GM21528 (cell line): ENCODE results near the gene DCN.
"Not testable (repeated sequence)": the region's sequence is repeated elsewhere in the genome, so short reads cannot be mapped to it uniquely, and the experiment has no call there.

Experiments
- ATAC-seq: cut with Tn5 transposase; IDR thresholded peaks from one replicate; pipeline ENCODE4 v1.9.1; 2021; ENCODE audit warnings: mild to moderate bottlenecking, moderate library complexity; ENCODE audit not compliant: unreplicated experiment, low FRiP score

Gene DCN, protein sequence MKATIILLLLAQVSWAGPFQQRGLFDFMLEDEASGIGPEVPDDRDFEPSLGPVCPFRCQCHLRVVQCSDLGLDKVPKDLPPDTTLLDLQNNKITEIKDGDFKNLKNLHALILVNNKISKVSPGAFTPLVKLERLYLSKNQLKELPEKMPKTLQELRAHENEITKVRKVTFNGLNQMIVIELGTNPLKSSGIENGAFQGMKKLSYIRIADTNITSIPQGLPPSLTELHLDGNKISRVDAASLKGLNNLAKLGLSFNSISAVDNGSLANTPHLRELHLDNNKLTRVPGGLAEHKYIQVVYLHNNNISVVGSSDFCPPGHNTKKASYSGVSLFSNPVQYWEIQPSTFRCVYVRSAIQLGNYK

DNA sequence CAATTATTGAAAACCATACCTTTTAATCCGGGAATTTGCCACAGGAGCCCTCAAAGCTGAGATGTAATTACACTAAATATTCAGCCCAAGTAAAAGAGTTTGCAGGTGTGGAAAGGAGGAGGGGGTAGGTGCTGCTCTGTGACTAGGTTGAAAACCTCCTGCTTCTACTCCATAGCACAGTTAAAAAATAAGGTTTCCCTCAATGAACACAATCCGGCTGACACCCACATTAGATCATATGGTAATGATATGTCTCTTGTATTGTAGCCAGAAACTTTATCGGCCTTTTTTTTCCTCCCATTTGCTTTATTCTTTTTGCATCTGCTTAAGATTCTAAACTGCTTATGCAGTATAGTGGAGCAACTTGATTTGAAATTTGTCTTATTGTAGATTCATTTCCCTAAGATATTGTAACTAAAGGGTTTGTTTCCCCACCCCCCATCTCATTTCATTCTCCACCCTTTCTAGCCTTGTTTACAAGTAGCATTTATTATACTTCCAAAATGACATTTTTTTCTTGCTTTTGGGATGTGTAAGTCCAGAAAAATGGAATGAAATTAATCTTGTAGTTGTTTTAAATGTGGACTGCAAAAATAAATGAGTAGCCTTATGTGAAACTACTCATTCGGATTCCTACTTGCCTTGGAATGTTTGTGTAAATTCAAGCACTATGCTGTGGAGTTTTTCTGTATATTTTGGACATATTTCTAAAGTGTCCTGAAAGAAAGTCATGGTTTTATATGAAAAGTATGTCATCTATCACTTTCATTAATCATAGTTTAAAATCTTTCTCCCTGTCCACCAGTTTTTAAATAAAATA is at the start of gene DCN:
Gene DCN (minus strand): TSS at position 182 of the 820 bp plus-strand sequence. CDS start 4,265 bp downstream, outside the sequence.
- ATAC-seq: no peak

DNA sequence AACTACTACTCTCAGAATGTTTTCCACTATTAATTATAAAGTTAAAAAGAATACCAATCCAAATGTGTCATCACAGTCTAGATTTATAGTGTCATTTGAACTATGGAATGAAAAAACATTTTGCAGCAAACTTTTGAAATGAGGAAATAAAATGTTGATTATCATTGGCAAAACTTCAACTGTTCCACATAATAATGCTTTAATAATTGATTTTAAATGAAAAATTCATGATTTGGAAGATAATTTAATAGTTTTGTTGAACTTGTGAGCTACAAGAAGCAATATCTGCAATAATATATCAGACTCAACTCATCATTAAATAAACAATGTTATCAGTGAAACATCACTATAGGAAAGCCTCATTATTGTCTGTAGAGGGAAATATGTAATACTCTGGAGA is 48.2 kb upstream of the DCN start:
- ATAC-seq: no peak

DNA sequence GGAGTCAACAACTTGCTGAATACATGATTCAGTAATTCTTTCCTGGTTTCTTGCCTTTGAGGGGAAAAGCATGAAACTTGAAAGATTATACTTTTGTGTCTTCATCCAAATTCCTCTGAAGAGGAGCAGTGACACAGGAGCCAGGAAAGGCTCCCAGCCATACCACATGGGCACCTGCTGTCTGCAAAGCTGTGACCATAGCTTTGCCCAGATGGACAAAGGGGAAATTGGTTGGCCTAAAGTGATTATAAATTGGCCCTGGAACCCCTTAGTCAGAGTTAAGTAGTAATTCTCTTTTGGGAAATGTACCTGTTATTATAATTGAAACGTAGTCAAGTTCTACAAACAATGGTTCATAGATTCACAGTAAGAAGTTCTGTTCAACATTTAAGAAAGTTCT is 44.3 kb upstream of the DCN start:
- ATAC-seq: no peak

DNA sequence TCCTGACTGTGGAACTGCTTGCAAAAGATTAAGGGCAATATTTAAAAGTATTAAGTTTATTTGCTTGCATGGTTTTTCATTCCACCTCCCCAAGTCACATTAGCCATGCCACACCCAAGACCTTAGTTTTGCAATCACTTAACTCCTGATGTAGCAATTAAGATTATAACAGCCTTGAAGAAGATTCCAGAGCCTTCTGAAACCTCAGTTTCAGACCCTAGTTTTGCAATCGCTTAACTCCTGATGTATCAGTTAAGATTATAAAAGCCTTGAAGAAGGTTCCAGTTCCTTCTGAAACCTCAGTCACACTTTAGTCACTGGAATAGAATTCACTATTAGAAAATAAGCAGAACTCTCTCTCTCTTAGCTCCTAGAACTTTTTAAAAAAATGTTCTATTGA is 42.7 kb upstream of the DCN start:
- ATAC-seq: no peak

DNA sequence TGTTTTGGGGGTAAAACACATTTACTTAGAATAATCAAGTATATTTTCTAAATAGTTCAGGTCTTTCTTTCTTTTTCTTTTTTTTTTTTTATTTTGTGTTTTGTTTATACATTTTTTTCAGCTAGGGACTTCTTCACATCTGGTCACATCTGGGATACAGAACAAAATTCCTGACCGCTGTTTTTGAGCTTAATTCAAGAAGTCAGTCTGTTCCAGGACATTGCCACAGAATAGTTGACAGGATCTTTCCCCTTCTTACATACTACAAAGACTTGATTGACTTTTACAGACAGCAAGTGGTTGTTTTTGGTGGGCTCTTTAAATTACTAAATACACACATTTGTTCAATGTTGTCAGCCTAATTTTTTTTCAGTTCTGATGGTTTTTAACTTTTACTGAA is 41.8 kb upstream of the DCN start:
- ATAC-seq: no peak

DNA sequence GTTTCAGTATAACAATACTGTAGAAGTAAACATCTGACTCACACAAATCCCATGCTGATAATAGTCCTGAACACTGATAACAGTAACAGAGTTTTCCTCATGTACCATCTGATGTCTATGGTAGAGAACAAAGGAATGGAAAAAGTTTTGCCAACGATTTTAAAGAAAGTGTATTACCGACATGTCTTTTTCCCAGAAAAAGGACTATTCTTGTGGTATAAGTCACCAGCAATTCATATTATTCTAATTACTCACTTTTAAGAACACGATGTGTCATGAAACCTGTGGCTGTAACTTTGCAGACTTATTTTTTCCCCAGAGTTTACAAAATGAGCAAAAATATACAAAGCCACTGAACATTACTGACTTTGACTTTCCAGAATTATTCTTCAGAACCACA is 40.1 kb upstream of the DCN start:
- ATAC-seq: no peak

DNA sequence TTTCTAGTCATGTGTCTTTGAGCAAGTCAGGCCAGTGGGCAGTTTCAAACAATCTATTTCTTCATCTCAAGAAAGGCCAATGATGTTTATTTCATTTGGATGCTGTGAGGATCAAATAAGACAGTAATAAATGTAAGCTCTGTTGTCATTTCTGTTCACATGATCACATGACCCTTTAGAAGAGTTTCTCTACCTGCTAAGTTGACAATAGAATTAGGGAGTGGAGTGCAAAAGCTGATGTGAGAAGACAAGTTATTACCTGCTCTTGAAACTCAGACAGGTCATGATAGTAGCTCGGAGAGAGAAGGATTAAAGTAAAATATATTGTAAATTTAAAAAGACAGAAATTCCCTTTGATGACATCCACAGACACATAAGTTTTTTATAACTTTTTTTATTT is 37.3 kb upstream of the DCN start:
- no peak for ATAC-seq

DNA sequence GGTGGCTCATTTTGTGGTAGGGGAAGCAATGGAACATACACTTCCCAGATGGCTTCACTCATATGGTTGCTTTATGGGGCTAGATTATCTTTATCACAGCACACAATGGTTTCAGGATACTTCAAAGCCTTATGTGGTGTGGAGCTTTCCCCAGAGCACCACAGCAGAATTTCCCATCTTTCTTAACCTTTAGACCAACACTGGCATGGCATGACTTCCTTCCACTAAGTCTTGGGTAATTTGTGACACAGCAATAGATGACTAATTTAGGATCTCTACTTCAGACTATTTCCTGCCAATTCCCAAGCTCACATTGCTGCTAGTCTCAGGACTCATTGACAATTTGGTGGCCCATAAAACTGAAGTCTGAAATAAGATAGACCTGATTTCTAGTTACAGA is 36.9 kb upstream of the DCN start:
- no peak for ATAC-seq

DNA sequence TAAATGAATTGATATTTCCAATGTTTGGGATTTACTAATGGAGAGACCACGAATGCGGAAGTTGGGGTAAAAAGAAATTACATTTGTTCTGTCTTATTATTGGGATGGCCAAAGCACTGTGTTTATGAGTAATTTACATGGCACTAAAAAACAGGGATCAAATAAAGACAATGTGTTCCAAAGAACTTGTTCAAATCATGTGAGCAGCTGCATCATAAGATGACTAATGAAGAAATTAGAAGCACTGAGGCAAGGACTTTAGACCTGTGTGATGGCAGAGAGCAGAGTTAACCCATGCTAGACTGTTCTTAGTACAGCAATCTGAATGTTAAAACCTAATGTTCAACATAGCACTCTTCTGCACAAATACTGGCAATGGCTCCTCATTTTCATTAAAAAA is 34.3 kb upstream of the DCN start:
- no peak for ATAC-seq

DNA sequence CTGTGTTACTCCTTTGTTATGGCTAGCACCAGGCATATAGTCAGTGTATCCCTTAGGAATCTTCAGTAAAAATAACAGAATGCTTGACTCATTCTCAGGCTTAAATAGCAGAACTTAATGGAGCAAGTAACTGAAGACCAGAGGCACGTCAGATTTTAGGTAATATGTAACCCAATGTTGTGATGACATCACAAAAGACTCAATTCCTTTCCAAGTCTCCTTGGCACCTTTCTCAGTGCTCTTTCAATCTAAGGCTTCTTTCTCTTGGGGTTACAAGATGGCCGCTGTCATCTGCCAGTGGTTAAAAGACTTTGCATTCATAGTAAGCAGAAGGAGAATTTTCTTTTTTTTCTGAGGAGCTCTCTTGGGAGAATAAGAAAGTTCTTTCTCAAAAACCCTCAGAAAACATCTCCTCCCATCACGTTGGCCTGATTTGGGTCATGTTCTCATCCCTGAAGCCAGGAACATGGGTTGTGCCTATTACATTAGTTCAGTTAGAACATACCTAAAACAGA is 33.4 kb upstream of the DCN start:
- no peak for ATAC-seq

DNA sequence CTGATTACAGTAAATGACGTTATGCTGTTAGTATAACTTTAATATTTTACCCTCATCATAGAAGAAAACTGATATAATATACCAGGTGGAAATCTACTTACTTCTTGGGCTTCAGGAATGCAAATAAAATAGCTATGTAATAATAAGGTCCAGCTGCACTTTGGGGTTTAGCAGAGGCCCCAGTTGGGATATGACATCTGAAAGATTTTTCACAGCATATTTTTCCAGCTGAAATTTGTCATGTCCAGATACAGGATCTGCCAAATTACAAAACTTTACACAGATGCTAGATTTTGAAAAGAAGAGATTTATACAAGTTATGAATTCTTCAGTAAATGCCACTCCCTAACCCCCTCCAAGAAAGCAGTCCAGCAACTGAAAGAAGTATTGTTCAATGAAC is 29.2 kb upstream of the DCN start:
- no peak for ATAC-seq

DNA sequence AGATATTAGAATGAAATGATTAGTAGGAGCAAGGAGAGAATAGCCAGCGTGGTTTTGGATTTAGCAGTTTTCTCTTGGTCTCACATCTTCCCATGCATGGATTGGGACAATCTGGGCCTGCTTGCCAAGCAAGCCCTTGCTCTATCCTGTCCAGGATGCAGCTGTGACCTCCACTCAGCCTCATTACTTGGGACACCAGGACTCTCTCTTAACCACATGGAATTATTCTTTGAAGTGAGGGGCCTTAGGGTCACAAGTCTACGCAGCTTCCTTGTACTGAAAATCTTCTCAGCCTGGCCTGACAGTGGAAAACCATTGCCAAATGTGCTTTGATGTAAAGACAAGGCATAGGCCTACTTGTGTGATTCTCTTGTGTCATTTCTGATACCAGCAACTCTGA is 28.0 kb upstream of the DCN start:
- ATAC-seq: no peak

DNA sequence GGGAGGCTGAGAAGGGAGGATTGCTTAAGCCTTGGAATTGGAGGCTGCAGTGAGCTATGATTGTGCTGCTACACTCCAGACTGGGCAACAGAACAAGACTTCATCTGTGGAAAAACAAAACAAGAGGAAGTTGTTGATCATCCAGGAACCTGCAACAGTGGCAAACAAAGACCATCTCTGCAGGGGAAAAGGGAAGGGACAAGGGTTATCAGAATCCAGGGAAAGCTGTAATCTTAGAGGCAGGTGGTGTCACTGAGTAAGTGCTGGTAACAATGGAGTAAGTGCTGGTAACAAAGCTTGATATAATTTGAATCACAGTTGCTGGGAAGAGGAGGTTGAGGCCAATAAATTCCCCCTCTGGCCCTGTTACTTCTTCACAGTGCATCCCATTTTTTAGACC is 27.5 kb upstream of the DCN start:
- ATAC-seq: no peak

DNA sequence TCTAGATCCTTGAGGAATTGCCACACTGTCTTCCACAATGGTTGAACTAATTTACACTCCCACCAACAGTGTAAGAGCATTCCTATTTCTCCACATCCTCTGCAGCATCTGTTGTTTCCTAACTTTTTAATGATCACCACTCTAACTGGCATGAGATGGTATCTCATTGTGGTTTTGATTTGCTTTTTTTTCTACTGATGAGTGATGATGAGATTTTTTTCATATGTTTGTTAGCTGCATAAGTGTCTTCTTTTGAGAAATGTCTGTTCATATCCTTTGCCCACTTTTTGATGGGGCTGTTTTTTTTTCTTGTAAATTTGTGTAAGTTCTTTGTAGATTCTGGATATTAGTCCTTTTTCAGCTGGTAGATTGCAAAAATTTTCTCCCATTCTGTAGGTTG is 24.7 kb upstream of the DCN start:
- not testable (repeated sequence) for ATAC-seq

DNA sequence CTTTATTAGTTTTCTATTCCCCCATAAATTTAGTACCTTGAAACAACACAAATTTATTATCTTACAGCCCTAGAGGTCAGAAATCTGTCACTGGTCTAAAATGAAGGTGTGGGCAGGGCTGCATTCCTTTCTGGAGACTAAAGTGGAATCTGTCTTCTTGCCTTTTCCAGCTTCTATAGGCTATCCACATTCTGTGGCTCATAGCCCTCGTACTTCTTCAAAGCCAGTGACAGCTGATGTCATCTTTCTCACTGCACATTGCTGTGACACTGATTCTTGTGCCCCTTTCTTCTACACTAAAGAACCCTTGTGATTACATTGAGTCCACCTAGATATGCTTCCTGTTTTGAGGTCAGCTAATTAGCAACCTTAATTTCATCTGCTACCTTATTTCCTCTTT is 23.2 kb upstream of the DCN start:
- ATAC-seq: no peak

DNA sequence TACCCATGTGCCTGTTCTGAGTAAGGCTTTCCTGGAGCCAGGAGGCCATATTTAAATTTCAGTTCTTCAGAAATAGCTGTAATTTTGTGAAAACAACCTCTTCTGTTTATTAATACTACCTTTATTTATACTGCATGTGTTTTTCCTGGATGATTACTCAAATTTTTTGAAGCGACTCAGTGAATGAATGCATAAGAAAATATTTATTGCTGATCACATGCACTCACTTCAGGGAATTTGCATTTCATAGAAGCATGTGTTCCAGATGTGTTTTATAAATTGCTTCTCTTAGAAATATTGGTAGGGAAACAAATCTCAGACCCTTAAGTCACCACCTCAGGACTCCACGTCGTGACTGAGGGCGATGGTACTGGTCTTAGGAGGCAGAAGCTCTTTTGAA is 21.8 kb upstream of the DCN start:
- ATAC-seq: no peak

DNA sequence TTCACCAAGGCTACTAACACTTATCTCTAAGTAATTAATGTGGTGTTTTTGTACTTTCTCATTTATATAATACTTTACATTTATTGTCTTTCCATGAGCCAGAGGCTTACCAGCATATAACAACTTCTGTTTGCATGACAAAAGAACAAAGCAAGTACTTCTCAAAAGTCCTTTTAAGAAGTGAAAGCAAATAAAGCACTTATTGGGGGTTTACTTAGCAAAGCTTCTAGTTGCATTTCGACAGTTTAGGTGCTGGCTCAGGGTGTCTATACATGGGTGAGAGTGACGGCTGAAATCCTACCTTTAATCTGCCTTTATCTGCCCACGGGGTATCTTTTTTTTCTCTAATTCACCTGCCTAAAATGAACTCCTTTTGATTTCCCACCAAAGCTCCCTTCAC is 21.0 kb upstream of the DCN start:
- no peak for ATAC-seq

DNA sequence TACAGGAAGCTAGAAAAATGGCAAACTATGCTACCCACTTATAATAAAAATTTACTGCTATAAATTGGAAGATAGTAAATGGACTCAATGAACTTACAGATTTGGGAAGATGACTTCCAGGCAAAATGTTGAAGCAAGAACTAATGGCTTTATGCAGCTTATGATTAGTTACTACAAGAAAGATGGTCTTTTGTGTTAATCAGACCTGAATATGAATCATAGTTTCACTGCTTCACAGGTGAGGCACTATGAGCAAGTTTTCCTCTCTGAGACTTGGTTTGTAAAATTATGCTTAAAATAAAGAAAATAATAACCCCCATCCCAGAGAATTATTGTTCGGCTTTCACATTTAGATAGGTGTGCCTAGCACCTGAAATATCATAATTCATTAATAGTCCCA is 19.8 kb upstream of the DCN start:
- no peak for ATAC-seq

DNA sequence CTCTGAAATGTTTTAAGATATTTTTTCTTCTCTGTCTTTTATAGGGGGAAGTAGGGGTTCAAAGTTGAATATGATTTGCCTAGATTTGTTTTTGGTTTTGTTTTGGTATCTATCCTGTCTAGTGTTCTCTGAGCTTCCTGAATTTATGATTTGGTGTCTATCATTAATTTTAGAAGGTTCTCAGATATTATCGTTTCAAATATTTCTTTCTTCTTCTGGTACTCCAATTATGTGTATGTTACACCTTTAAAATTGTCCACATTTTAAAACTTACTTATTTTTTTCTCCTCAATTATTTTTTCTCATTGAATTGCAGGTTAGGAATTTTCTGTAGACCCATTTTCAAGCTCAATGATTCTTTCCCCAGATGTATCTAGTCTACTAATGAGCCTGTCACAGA is 13.8 kb upstream of the DCN start:
- no peak for ATAC-seq

DNA sequence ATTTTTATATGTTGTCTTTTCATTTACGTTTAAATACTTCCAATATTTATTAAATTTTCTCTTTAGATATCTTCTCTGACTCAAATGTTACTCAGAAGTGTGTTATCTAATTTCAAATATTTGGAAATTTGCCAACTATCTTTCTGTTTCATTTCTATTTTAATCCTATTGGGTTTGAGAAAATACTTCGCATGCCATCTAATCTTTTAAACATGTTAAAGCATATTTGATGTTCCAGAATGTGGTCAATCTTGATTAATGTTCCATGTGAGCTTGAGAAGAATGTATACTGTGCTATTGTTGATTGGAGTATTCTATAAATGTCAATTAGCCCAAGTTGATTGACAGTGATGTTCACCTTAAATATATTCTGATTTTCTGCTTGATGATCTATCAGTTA is 11.9 kb upstream of the DCN start:
- ATAC-seq: no peak

DNA sequence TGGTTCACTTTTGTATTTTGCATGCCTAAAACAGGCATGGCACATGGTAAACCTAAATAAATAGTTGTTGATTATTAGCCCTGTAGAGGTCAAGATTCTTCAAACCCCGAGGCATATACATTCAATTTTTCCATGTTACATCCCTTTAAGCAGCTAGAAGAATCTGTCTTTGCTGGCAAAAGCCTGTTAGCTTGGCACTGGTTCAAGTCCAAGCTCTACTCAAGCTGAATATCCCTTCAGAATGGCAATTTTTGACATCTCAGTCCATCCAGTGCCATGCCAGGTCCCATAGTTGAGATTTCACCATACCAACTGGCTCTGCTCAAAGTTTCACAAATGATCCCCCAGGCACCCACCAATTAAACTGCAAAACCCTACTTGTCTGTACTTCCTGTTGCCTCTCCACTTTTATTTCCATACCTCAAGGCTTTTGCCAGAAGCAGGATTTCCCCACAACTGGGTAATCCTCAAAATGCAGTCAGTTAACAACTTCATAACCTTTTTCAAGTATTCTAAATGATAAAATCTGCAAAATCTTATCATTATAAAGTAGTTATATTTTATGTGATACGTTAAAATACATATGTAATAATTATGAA is 9.0 kb upstream of the DCN start:
- ATAC-seq: no peak
